Rectal smooth muscle tissue (tissue), 1 donor: ENCODE results near the gene DCP1B.
A peak's percentile ranks its signal among the peaks of the same experiment; 100 is the strongest.

Experiments
- H3K27ac ChIP-seq: one replicate; pipeline ENCODE4 v1.7.0; 2013; ENCODE audit warnings: low read depth, low read length, inconsistent platforms
- H3K27me3 ChIP-seq: one replicate; pipeline ENCODE4 v1.7.0; 2013; ENCODE audit warnings: low read length; ENCODE audit not compliant: control insufficient read depth, insufficient read depth
- H3K36me3 ChIP-seq: one replicate; pipeline ENCODE4 v1.7.0; 2013; ENCODE audit warnings: low read length; ENCODE audit not compliant: control insufficient read depth, insufficient read depth
- H3K4me1 ChIP-seq: one replicate; pipeline ENCODE4 v1.7.0; 2013; ENCODE audit warnings: low read length; ENCODE audit not compliant: control insufficient read depth, insufficient read depth
- H3K4me3 ChIP-seq: one replicate; pipeline ENCODE4 v1.7.0; 2013; ENCODE audit warnings: low read length
- H3K9ac ChIP-seq: one replicate; pipeline ENCODE4 v1.7.0; 2013; ENCODE audit warnings: low read length

The DCP1B gene

DNA sequence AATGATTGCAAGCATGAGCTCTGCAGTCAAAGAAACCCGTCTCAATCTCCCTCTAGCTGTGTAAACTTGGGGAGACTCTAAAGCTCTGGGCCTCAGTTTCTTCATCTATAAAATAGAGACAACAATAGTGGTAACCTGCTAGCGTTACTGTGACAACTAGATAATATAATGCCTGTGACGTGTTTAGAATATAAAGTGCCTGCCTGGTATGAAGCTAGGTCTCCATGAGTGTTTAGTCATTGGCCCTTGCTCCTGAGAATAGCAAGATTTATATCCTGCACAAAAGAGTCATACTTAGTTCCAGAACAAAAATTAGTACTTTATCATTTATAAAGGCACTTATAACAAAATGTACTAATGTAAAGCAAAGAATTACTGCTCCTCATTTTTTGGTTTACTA, 8.8 kb upstream of the DCP1B start:
- Histone ChIP-seq H3K27ac (peak overlapping the region; percentile 79), H3K36me3 (no peaks in the 10 kb centered on the region), H3K9ac (no peak overlapping the region), H3K4me3 (no peak overlapping the region), H3K27me3 (no peaks in the 10 kb centered on the region), H3K4me1 (peaks cover 40% of the 10 kb centered on the region)

DNA sequence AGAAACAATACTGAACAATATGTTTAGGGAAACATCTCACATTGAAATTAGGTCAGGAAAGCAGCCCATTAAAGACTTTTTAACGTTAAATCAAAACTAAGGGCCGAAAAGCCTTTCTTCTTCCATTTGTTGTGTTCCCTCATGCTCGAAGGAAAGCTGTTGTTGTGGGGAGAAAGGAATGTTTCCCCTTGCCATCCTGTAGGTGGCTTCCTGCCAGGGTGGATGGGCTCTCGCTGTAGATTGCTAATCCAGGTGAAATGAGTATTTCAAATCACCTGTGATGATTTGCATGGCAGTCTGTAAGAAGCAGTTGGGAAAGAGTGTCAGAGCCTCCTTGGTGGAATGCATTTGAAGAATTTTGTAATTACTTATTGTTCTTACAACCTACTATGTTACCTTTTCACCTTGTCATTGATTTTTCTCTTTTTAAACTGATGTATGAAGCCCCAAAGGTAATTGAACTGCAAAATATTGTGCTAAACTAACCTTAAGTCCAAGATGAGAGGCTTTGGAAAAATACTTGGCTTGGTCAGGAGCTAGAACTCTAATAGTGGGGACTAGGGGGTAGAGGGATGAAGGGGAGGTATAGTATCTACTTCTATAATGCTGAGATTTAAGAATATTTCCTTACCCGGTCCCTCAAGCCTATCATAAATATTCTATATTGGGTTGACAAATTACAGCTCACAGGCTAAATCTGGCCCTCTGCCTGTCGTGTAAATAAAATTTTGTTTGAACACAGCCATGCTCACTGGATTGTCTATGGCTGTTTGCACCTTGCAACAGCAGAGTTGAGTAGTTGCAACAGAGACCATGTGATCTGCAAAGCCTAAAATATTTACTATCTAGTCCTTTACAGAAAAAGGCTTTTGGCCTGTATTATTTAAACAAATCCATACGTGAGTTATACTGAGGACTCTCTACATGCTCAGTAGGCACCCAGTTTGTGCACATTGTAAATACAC, 7.7 kb upstream of the DCP1B start:
- H3K36me3 ChIP-seq, result no peaks in the 10 kb centered on the region
- no peak overlapping the region for H3K4me3 ChIP-seq
- H3K27me3 ChIP-seq, result no peaks in the 10 kb centered on the region
- peak overlapping the region; percentile 79 for H3K27ac ChIP-seq
- H3K9ac ChIP-seq, result no peak overlapping the region
- peaks cover 33% of the 10 kb centered on the region for H3K4me1 ChIP-seq

DNA sequence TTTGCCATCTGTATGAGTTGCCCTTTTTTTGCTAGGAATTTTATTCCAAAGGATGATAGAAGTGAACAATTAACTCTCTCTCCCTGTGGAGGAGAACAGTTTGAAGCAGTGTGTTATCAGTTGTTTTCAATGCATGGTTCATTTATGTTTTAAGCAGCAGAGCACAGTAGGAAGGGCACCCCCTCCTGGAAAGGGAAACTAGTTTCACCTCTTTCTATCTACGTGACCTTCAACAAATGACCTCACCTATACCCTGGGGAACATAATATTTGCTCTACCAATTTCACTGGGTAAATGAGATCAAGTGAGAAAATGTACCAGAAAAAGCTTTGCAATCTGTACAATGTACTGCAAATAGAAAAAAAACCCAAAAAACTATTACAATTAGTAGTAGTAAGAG, 5.4 kb upstream of the DCP1B start:
- H3K36me3 ChIP-seq, result no peaks in the 10 kb centered on the region
- peaks cover 30% of the 10 kb centered on the region for H3K4me1 ChIP-seq
- H3K4me3 ChIP-seq, result no peak overlapping the region
- no peaks in the 10 kb centered on the region for H3K27me3 ChIP-seq
- peak overlapping the region; percentile 37 for H3K27ac ChIP-seq
- no peak overlapping the region for H3K9ac ChIP-seq

DNA sequence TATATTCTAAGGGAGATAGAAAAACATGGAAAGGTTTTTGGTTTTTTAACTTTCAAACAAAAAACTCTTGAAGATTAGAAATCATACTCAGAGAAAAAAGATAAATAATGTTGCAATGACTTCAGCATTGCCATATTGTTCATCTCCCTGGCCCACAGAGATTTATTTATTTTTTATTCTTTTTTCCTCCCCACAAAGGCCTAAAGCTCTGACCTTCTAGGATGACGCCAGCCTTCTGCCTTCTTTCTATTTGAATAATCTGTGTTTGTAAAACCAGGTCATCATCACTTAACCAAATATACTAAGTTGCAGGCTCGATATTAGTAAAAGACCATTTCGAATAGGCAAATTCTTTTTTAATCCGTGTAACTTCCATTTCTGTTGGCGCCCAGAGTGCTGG, 4.4 kb upstream of the DCP1B start:
- Histone ChIP-seq H3K27ac (peak overlapping the region; percentile 43), H3K4me3 (no peak overlapping the region), H3K9ac (no peak overlapping the region), H3K36me3 (no peaks in the 10 kb centered on the region), H3K27me3 (no peaks in the 10 kb centered on the region), H3K4me1 (peaks cover 23% of the 10 kb centered on the region)

DNA sequence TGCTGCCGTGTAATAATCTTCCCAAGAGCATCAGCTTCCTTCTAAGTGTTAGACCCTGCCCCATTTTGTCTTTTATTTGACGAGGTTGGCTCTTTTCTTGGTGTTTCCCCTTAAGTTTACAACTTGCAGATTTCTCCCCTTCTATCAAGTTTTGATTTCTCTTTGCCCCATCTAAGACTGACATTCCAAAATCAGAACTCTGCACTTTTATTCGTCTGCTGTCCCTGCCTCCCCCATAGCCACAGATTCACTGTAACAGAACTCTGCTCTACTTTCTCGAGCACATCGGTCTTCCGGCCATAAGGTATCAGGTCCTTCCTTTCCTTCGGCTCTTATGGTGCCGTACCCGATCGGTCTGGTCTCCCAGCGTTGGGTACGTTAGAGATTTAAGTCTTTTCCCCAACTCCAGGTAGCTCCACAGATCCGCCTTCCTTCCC, 563 bp downstream of the DCP1B start:
- Histone ChIP-seq H3K36me3 (no peaks in the 10 kb centered on the region), H3K27ac (peak overlapping the region; percentile 95), H3K4me1 (peaks cover 24% of the 10 kb centered on the region), H3K9ac (peak overlapping the region; percentile 74), H3K4me3 (peak overlapping the region; percentile 92), H3K27me3 (no peaks in the 10 kb centered on the region)

DNA sequence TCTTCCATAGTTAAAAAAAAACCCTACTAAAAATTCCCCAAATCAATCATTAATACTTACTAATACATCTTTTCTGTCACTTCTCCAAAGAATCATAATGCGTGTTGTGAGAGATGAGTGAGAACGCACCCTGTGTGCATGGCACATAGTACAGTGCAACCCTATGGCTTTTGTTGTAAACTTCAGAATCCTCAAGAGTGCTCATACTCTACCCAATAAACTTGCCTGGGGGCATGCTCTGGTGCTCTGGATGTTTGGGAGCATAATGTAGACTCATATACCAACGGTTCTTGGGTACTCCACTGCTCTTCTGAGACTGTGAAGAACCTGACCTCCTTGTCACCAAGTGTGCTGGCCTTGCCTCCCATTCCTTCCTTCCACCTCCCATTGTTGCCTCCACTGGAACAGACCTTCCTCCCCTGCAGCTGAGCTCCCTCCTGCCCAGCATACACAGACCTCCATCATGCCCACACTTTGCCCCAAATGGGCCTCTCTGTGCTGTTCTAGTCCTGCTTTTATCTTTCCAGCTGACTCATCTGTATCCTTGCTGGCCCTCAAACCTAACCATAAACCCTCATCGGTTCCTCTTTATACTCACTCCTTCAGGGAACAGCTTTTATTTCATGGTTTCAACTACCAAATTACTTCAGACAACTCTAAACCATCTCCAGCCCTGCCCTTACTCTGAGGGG, 8.9 kb downstream of the DCP1B start:
- Histone ChIP-seq H3K4me3 (no peak overlapping the region), H3K36me3 (peaks cover 8% of the 10 kb centered on the region), H3K27ac (peak overlapping the region; percentile 48), H3K9ac (no peak overlapping the region), H3K27me3 (no peaks in the 10 kb centered on the region), H3K4me1 (peaks cover 27% of the 10 kb centered on the region)

DNA sequence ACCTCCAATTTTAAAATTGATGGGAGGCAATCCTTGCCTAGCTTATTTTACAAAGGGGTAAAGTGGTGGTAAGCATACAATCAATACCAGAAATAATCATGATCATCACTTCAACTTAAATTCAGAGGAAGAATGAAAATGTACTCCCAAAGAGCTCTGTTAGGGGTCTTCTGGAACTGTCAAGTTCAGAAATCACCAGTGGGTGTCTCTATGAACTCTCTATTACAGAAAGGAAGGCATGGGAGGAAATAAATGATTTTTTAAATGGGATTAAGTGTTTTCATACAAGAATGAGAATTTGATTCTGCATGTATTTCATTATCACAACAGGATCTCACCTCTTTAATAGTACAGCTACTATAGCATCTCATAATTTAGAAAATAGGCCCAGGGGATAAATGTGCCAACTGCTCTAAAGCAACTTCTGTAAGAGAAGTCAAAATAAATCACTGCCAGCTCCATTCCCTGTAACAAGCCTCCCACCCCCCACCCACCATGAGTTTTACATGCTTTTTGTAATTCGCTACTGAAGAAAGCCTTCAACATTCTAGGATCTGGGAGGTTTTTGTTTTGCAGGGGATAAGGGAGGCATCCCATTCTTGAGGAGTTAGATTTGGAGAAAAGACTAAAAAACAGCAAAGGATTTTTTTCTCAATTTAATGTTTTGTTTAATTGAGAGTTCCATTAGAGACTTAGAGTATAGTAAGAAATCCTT, 9.7 kb downstream of the DCP1B start:
- Histone ChIP-seq H3K4me1 (peaks cover 22% of the 10 kb centered on the region), H3K27me3 (no peaks in the 10 kb centered on the region), H3K27ac (peak overlapping the region; percentile 86), H3K9ac (no peak overlapping the region), H3K4me3 (no peak overlapping the region), H3K36me3 (peaks cover 8% of the 10 kb centered on the region)

DNA sequence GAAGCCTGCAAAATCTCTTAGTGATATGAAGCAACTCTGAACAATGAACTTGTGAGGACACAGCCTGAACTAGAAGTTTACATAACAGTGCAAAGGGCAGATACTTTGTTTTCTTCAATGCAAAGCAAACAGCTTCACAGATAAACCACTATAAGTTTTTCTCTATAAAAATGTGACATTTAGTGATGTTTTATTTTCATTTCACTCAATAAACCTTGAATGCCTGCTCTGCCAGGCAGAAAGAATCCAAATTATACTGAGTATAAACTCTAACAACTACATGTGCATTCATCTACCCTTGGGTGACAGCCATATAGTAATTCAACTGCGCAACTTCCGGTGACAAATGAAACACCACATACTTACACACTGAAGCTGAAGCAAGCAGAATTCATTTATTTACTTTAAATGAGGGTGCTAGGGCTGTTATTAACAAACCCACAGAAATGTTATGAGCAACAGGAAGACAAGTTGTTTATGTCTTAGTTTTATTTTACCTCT, 10.3 kb downstream of the DCP1B start:
- Histone ChIP-seq H3K27ac (peak overlapping the region; percentile 86), H3K9ac (no peak overlapping the region), H3K4me3 (no peak overlapping the region), H3K36me3 (peaks cover 14% of the 10 kb centered on the region), H3K4me1 (peaks cover 21% of the 10 kb centered on the region), H3K27me3 (no peaks in the 10 kb centered on the region)

DNA sequence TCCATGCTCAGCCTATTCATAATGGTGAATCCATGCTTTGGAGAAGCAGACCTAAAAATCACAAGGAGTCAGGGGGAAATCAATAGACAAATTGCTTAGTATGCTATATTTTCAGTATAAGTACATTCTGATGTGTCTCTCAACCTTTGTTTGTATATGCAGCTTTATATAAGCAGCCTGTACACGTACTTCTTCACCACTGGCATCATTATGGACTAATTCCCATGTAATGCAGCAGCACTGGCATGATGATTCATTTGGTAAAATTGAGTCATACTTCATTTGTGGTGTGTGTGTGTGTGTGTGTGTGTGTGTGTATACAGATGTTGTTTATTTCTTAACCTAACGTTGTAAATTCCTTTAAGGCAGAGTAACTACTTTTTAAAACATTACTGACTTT, 10.9 kb downstream of the DCP1B start:
- no peak overlapping the region for H3K4me3 ChIP-seq
- peaks cover 15% of the 10 kb centered on the region for H3K36me3 ChIP-seq
- H3K4me1 ChIP-seq, result peaks cover 20% of the 10 kb centered on the region
- H3K27me3 ChIP-seq, result no peaks in the 10 kb centered on the region
- peak overlapping the region; percentile 86 for H3K27ac ChIP-seq
- no peak overlapping the region for H3K9ac ChIP-seq

DNA sequence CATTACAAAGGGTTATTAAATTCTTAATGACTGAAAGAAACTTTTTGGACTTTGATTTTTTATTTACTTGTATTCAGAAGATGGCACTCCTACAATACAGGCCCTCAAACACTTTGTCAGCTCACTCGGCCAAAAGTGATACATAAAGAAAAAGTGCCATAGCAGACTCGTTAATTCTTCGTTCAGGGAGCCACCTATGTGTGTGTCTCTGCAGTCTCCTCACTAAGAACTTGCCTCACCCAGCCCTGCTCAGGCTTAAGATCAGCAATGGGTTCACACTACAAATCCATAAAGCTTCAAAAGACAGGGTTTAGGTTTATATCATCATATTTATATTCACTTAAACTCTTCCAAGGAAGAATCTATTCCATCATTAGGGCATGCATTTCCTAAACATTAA, 11.5 kb downstream of the DCP1B start:
- Histone ChIP-seq H3K36me3 (peaks cover 21% of the 10 kb centered on the region), H3K9ac (no peak overlapping the region), H3K27me3 (no peaks in the 10 kb centered on the region), H3K4me3 (no peak overlapping the region), H3K27ac (peak overlapping the region; percentile 86), H3K4me1 (peaks cover 20% of the 10 kb centered on the region)

DNA sequence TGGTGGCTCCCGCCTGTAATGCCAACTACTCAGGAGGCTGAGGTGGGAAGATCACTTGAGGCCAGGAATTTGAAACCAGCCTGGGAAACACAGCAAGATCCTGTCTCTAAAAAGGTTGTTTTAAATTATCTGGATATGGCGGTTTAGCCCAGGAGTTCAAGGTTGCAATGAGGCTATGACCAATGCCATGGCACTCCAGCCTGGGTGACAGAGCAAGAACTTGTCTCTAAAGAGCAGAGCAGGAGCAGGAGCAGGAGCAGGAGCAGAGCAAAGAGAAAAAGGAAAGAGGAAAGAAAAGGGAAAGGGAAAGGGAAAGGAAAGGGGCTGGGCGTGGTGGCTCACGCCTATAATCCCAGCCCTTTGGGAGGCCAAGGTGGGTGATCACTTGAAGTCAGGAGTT, 15.1 kb downstream of the DCP1B start:
- peaks cover 13% of the 10 kb centered on the region for H3K4me1 ChIP-seq
- peak overlapping the region; percentile 7 for H3K27ac ChIP-seq
- H3K4me3 ChIP-seq, result no peak overlapping the region
- peaks cover 19% of the 10 kb centered on the region for H3K36me3 ChIP-seq
- no peaks in the 10 kb centered on the region for H3K27me3 ChIP-seq
- no peak overlapping the region for H3K9ac ChIP-seq

DNA sequence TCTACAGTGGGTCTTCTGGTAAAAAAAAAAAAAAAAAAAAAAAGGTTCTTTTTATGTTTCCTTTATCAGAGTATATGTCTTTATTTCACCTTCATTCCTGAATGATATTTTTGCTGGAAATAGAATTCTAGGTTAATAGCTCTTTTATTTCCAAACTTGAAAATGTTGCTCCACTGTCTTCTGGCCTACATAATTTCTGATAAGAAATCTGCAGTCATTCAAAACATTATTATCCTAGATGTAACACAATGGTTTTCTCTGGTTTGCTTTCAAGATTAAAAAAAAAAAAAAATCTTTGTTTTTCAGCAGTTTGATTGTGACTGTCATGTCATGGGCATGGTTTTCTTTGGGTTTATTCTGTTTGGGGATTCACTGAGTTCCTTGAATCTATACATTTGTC, 19.5 kb downstream of the DCP1B start:
- Histone ChIP-seq H3K27me3 (no peaks in the 10 kb centered on the region), H3K27ac (no peak overlapping the region), H3K36me3 (peaks cover 19% of the 10 kb centered on the region), H3K9ac (no peak overlapping the region), H3K4me3 (no peak overlapping the region), H3K4me1 (peaks cover 3% of the 10 kb centered on the region)
